Endothelial cell of umbilical vein (primary cell): ENCODE measurements around the gene DDX47. TPM values are rescaled to one million over a fixed set of nuclear protein-coding genes. Genes with fewer than 3 reads are reported as not detected.

ENCODE experiments used
- BruUV-seq: library from RNA; stranded (reverse); fragments of 400-500 nt; replicated peaks from 2 replicates; lab custom pipeline; 2021; lab: Mats Ljungman, UMichigan
- CTCF ChIA-PET: fragments of 300-600, 350-600 bp; sonication (Branson Sonifier 250); formaldehyde crosslinking; loops from one replicate; lab custom pipeline; 2021; ENCODE audit warnings: antibody characterized with exemption, inconsistent platforms; lab: Charles Lee
- POLR2A ChIA-PET: fragments of 300-600, 350-600 bp; sonication (Branson Sonifier 250); formaldehyde crosslinking; loops from one replicate; lab custom pipeline; 2021; ENCODE audit warnings: antibody characterized with exemption, inconsistent platforms; lab: Charles Lee
- DNase-seq: peaks from one replicate; pipeline ENCODE4 v3.0.0-alpha.2; 2011; ENCODE audit warnings: low read depth, low spot score
- FAIRE-seq: peaks from 2 replicates; lab custom pipeline; 2011; peaks lifted over from hg19 to GRCh38; lab: Jason Lieb, UNC
- H2AFZ ChIP-seq: 2 replicates; pipeline ENCODE4 v1.6.0; 2012; ENCODE audit warnings: low read depth, low read length, control low read depth, inconsistent platforms
- H3K27ac ChIP-seq: 2 replicates; pipeline ENCODE4 v1.5.1; 2011; ENCODE audit warnings: low read depth, mild to moderate bottlenecking, control low read depth, low read length, moderate library complexity; ENCODE audit not compliant: insufficient read depth
- H3K27me3 ChIP-seq, 2 experiments: 2 replicates each; pipeline versions ENCODE4 v1.6.0 to v1.6.1; 2011; ENCODE audit warnings: low read length in 2 of 2, mixed read lengths in 1 of 2; ENCODE audit not compliant: control insufficient read depth in 2 of 2, insufficient read depth in 2 of 2
- H3K36me3 ChIP-seq, 2 experiments: 2 replicates in 1 of 2; 3 replicates in 1 of 2; pipeline ENCODE4 v1.5.1; 2011; ENCODE audit warnings: low read length in 2 of 2, mild to moderate bottlenecking in 1 of 2, moderate library complexity in 1 of 2; ENCODE audit not compliant: control insufficient read depth in 2 of 2, insufficient read depth in 2 of 2; ENCODE audit errors: extremely low read depth in 1 of 2
- H3K4me1 ChIP-seq: 3 replicates; pipeline ENCODE4 v1.5.1; 2011; ENCODE audit warnings: mild to moderate bottlenecking, low read length; ENCODE audit not compliant: control insufficient read depth, insufficient read depth; ENCODE audit errors: extremely low read depth
- H3K4me2 ChIP-seq: 2 replicates; pipeline ENCODE4 v1.6.1; 2011; ENCODE audit warnings: low read length, control low read depth, mixed read lengths; ENCODE audit not compliant: insufficient read depth
- H3K4me3 ChIP-seq, 3 experiments: fragments of 200-600 bp in 1 of 3; sonication (generic), shearing (Covaris generic) in 1 of 3; replicated peaks in 1 of 3; 2 replicates each; pipeline ENCODE4 v1.5.1; 2011 to 2016; ENCODE audit warnings: control low read depth in 3 of 3, low read length in 3 of 3, mild to moderate bottlenecking in 2 of 3, inconsistent platforms in 1 of 3, low read depth in 1 of 3, moderate library complexity in 1 of 3; ENCODE audit not compliant: insufficient read depth in 1 of 3
- H3K79me2 ChIP-seq: 2 replicates; pipeline ENCODE4 v1.6.0; 2012; ENCODE audit warnings: low read length, inconsistent platforms; ENCODE audit not compliant: control insufficient read depth, insufficient read depth
- H3K9ac ChIP-seq: replicated peaks from 2 replicates; pipeline ENCODE3; 2011; ENCODE audit warnings: low read length, control low read depth; ENCODE audit not compliant: insufficient read depth; ENCODE audit errors: extremely low read depth
- H3K9me1 ChIP-seq: replicated peaks from 3 replicates; pipeline ENCODE4 v1.6.0; 2011; ENCODE audit warnings: mild to moderate bottlenecking, low read length; ENCODE audit not compliant: control insufficient read depth, insufficient read depth; ENCODE audit errors: extremely low read depth
- H3K9me3 ChIP-seq: replicated peaks from 2 replicates; pipeline ENCODE4 v1.5.1; 2012; ENCODE audit warnings: low read length, inconsistent platforms; ENCODE audit not compliant: control insufficient read depth, insufficient read depth
- H4K20me1 ChIP-seq: replicated peaks from 2 replicates; pipeline ENCODE3; 2011; ENCODE audit warnings: mild to moderate bottlenecking, low read length; ENCODE audit not compliant: control insufficient read depth, insufficient read depth; ENCODE audit errors: extremely low read depth
- EZH2 ChIP-seq: IDR thresholded peaks from 2 replicates; pipeline ENCODE4 v1.6.1; 2012; ENCODE audit warnings: borderline replicate concordance, low read depth, mild to moderate bottlenecking, moderate library complexity, low read length, inconsistent platforms; ENCODE audit not compliant: severe bottlenecking
- FOS ChIP-seq: IDR thresholded peaks from 2 replicates; pipeline ENCODE4 v1.6.1; 2011; ENCODE audit warnings: mild to moderate bottlenecking, low read length, moderate library complexity, borderline replicate concordance; ENCODE audit not compliant: insufficient read depth
- GATA2 ChIP-seq: IDR thresholded peaks from 2 replicates; pipeline ENCODE4 v1.7.0; 2011; ENCODE audit warnings: low read depth, mild to moderate bottlenecking, moderate library complexity, mixed read lengths, low read length; ENCODE audit not compliant: insufficient read length, insufficient read depth
- JUN ChIP-seq: IDR thresholded peaks from 2 replicates; pipeline ENCODE4 v1.6.1; 2011; ENCODE audit warnings: borderline replicate concordance, low read depth; ENCODE audit not compliant: insufficient read length, insufficient read depth
- MYC ChIP-seq: IDR thresholded peaks from one replicate; pipeline ENCODE4 v1.6.1; 2011; ENCODE audit warnings: mild to moderate bottlenecking, low read depth, low read length
- POLR2A ChIP-seq: IDR thresholded peaks from 2 replicates; pipeline ENCODE4 v1.6.1; 2012; ENCODE audit warnings: low read depth, mild to moderate bottlenecking, control low read depth, low read length
- POLR2AphosphoS5 ChIP-seq: IDR thresholded peaks from 2 replicates; pipeline ENCODE4 v1.6.1; 2012; ENCODE audit warnings: low read depth, mild to moderate bottlenecking, control low read depth, low read length, moderate library complexity; ENCODE audit not compliant: insufficient read depth
- dilution Hi-C: fragments of 300-500 bp; cut with MboI; formaldehyde crosslinking; loops from one replicate; pipeline ENCODE4 v1.15.0; 2019; ENCODE audit warnings: low sequenced_read_pairs; ENCODE audit not compliant: extremely low pct_ligation_motif_present
- intact Hi-C: fragments of 100-400 bp; cut with micrococcal nuclease; formaldehyde crosslinking; loops from one replicate; pipeline ENCODE4 v1.10.0; 2022
- polyA plus RNA-seq, 4 experiments: library from polyadenylated mRNA; depleted of rRNA in 3 of 4; stranded (reverse) in 3 of 4; unstranded in 1 of 4; fragments of >200 nt; gene quantifications; 2 replicates each; pipeline versions ENCODE4 v1.2.1 to v1.2.3, GENCODE V29; 2011 to 2012; ENCODE audit warnings: missing spikeins in 1 of 4
- total RNA-seq: library from RNA; stranded (reverse); gene quantifications from 2 replicates; pipeline ENCODE4 v1.2.3, GENCODE V29; 2021
- TF ChIP-seq, protein P1 (sequence below): IDR thresholded peaks from 2 replicates; pipeline ENCODE4 v1.6.1; 2011; ENCODE audit not compliant: insufficient read depth, insufficient read length
- TF ChIP-seq, protein P2 (sequence below), 2 donors: IDR thresholded peaks; 1 replicate in 1 of 2; 2 replicates in 1 of 2; pipeline ENCODE4 v1.5.1; 2011; ENCODE audit warnings: low read length in 2 of 2, mild to moderate bottlenecking in 2 of 2, moderate library complexity in 2 of 2, control low read depth in 1 of 2, inconsistent platforms in 1 of 2, low read depth in 1 of 2; ENCODE audit not compliant: insufficient read depth in 1 of 2; ENCODE audit errors: extremely low read depth in 1 of 2

The DDX47 gene
- total and polyA plus RNA-seq, 2 donors (not counting 3 experiments of a cell fraction or from before 2014, with no cell fraction given) = 73.4 to 74.6 TPM

DNA sequence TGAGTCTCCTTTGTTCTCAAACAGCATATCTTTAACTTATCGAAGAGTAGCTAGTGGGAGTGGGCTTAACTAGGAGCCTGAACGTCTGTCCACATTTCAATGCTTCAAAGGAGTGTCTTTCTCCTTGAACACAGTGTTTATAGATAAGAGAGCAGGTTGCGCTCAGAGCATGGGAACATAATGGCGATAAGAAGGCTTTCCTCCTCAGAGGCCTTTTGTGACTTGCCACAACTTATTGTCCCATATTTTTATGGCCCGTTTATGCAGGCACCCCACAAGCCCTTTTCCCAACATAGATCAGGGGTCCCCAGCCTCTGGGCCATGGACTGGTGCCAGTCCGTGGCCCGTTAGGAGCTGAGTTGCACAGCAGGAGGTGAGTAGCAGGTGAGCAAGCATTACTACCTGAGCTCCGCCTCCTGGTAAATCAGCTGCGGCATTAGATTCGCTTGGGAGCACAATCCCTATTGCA is 2.6 kb upstream of the DDX47 start:
- no peak overlapping the region for H2AFZ ChIP-seq
- DNase-seq (no peak), FAIRE-seq (no peak)
- no peak overlapping the region for H3K27ac ChIP-seq
- no peak overlapping the region for H3K9ac ChIP-seq
- H3K9me1 ChIP-seq = no peaks in the 10 kb centered on the region
- ChIA-PET POLR2A (no interaction called here), CTCF (no interaction called here)
- no peaks in the 10 kb centered on the region for H3K27me3 ChIP-seq
- H3K4me1 ChIP-seq = peaks cover 35% of the 10 kb centered on the region
- H3K79me2 ChIP-seq = peaks cover 24% of the 10 kb centered on the region
- intact Hi-C loops (no loop called here), dilution Hi-C loops (no loop called here)
- no peaks in the 10 kb centered on the region for H4K20me1 ChIP-seq
- H3K4me2 ChIP-seq = no peak overlapping the region
- H3K9me3 ChIP-seq = no peaks in the 10 kb centered on the region
- TF ChIP-seq POLR2AphosphoS5 (no peak), POLR2A (no peak), FOS (no peak), MYC (no peak), EZH2 (no peak), JUN (no peak), GATA2 (no peak)
- TF ChIP-seq, protein P1, sequence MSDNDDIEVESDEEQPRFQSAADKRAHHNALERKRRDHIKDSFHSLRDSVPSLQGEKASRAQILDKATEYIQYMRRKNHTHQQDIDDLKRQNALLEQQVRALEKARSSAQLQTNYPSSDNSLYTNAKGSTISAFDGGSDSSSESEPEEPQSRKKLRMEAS = no peak
- TF ChIP-seq, protein P2, sequence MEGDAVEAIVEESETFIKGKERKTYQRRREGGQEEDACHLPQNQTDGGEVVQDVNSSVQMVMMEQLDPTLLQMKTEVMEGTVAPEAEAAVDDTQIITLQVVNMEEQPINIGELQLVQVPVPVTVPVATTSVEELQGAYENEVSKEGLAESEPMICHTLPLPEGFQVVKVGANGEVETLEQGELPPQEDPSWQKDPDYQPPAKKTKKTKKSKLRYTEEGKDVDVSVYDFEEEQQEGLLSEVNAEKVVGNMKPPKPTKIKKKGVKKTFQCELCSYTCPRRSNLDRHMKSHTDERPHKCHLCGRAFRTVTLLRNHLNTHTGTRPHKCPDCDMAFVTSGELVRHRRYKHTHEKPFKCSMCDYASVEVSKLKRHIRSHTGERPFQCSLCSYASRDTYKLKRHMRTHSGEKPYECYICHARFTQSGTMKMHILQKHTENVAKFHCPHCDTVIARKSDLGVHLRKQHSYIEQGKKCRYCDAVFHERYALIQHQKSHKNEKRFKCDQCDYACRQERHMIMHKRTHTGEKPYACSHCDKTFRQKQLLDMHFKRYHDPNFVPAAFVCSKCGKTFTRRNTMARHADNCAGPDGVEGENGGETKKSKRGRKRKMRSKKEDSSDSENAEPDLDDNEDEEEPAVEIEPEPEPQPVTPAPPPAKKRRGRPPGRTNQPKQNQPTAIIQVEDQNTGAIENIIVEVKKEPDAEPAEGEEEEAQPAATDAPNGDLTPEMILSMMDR (IDR thresholded peaks at IDR 0.05; ENCODE audit: extremely low read depth in 1 of 2, insufficient read depth in 1 of 2, low read depth in 1 of 2, low read length in 2 of 2) = no peak
- BruUV-seq = no TSS peak
- no peak overlapping the region for H3K4me3 ChIP-seq
- H3K36me3 ChIP-seq = no peaks in the 10 kb centered on the region
